ENCODE measurements around the gene PTGIS.
"Not testable (repeated sequence)": the region's sequence is repeated elsewhere in the genome, so short reads cannot be mapped to it uniquely, and the experiment has no call there.

The PTGIS gene

GRCh38 chr20:49579874-49580812, 12.2 kb upstream of the PTGIS start:
- no peak for DNase-seq (ENCODE audit: low read depth)

GRCh38 chr20:49579195-49579594, 11.3 kb upstream of the PTGIS start:
- DNase-seq (ENCODE audit: low read depth), result no peak

- no peak for DNase-seq (ENCODE audit: low read depth)
These were observed 10.5 kb upstream of the PTGIS start for GRCh38 chr20:49578436-49578835.

GRCh38 chr20:49575551-49576060, 7.7 kb upstream of the PTGIS start:
- DNase-seq (ENCODE audit: low read depth), result no peak

- no peak for DNase-seq (ENCODE audit: low read depth)
These were observed 6.0 kb upstream of the PTGIS start for GRCh38 chr20:49573900-49574416.

GRCh38 chr20:49572857-49573256, 4.9 kb upstream of the PTGIS start:
- DNase-seq (ENCODE audit: low read depth), result no peak

- DNase-seq (ENCODE audit: low read depth), result no peak
These were observed 3.6 kb upstream of the PTGIS start for GRCh38 chr20:49571553-49571835.

GRCh38 chr20:49570828-49571552, 3.1 kb upstream of the PTGIS start:
- no peak for DNase-seq (ENCODE audit: low read depth)

- DNase-seq (ENCODE audit: low read depth), result no peak
These were observed 2.4 kb upstream of the PTGIS start for GRCh38 chr20:49570161-49570827.

- no peak for DNase-seq (ENCODE audit: low read depth)
These were observed 1.6 kb upstream of the PTGIS start for GRCh38 chr20:49569411-49570115.

GRCh38 chr20:49568278-49569151, 578 bp upstream of the PTGIS start:
- no peak for DNase-seq (ENCODE audit: low read depth)

- no peak for DNase-seq (ENCODE audit: low read depth)
These were observed 1.3 kb downstream of the PTGIS start for GRCh38 chr20:49566401-49567364.

GRCh38 chr20:49564991-49565390, 2.9 kb downstream of the PTGIS start:
- not testable (repeated sequence) for DNase-seq (ENCODE audit: low read depth)

- DNase-seq (ENCODE audit: low read depth), result no peak
These were observed 4.6 kb downstream of the PTGIS start for GRCh38 chr20:49563015-49563980.

GRCh38 chr20:49562311-49563014, 5.5 kb downstream of the PTGIS start:
- DNase-seq (ENCODE audit: low read depth), result no peak

- no peak for DNase-seq (ENCODE audit: low read depth)
These were observed 6.1 kb downstream of the PTGIS start for GRCh38 chr20:49561806-49562205.

- no peak for DNase-seq (ENCODE audit: low read depth)
These were observed 6.7 kb downstream of the PTGIS start for GRCh38 chr20:49561256-49561655.

GRCh38 chr20:49560646-49561045, 7.3 kb downstream of the PTGIS start:
- DNase-seq (ENCODE audit: low read depth), result no peak

Data from activated gamma-delta T cell treated with anti-CD3 and anti-CD28 coated beads, Interleukin-2, amount 50 U/mL, for 16 hours (primary cell).